ENCODE data around the gene TEX13D. TPM values are rescaled to one million over a fixed set of nuclear protein-coding genes. Genes with fewer than 3 reads are reported as not detected.

TEX13D gene
- total and polyA plus RNA-seq, 12 donors = not detected

GRCh38 chrX:124354648-124355047 is 22.2 kb downstream of the TEX13D start:
- WGBS, 2 donors = 68 to 73% methylated on average over 2 of the region's 2 CpGs
- TF ChIP-seq CTCF (IDR thresholded peaks at IDR 0.05) = no peak

GRCh38 chrX:124358800-124359383 is 26.4 kb downstream of the TEX13D start:
- Histone ChIP-seq H3K4me1 (peaks cover 0 to 4% (median 0%) of the 10 kb centered on the region in 9 donors), H3K36me3 (no peaks in the 10 kb centered on the region), H3K4me3 (no peak overlapping the region), H3K27me3 (no peaks in the 10 kb centered on the region), H3K27ac (no peak overlapping the region), H3K9me3 (no peaks in the 10 kb centered on the region)
- intact Hi-C loops (cut with DNase I) = loop anchor here in 1 of 10 donors (1.0 kb wide), 1 partner anchor 27 kb away; no protein-coding TSS in a partner anchor
- ATAC-seq = no peak
- no peak for TF ChIP-seq CTCF (IDR thresholded peaks at IDR 0.05)
- 48 to 61% methylated on average over 3 of the region's 3 CpGs for WGBS, 2 donors
- no peak for DNase-seq

More at GRCh38 chrX:124354648-124355047, 22.2 kb downstream of the TEX13D start:
- Histone ChIP-seq H3K9me3 (no peaks in the 10 kb centered on the region), H3K27ac (no peak overlapping the region), H3K4me3 (no peak overlapping the region), H3K27me3 (no peaks in the 10 kb centered on the region), H3K4me1 (no peaks in the 10 kb centered on the region), H3K36me3 (no peaks in the 10 kb centered on the region)
- ATAC-seq (no peak), DNase-seq (no peak)
- intact Hi-C loops (cut with DNase I) = no loop called here

- Histone ChIP-seq H3K4me3 (no peak overlapping the region), H3K36me3 (no peaks in the 10 kb centered on the region), H3K4me1 (peaks cover 0 to 4% (median 0%) of the 10 kb centered on the region in 9 donors), H3K27me3 (no peaks in the 10 kb centered on the region), H3K27ac (no peak overlapping the region), H3K9me3 (no peaks in the 10 kb centered on the region)
- no peak for ATAC-seq
- no peak for DNase-seq
- intact Hi-C loops (cut with DNase I) = no loop called here
- no peak for TF ChIP-seq CTCF (IDR thresholded peaks at IDR 0.05)
- WGBS, 2 donors = 70 to 86% methylated on average over 2 of the region's 2 CpGs
Measured at GRCh38 chrX:124362072-124362471, 29.6 kb downstream of the TEX13D start.

- no peak for TF ChIP-seq CTCF (IDR thresholded peaks at IDR 0.05)
- DNase-seq (no peak), ATAC-seq (no peak)
- H3K4me3 ChIP-seq = no peak overlapping the region
- H3K27me3 ChIP-seq = no peaks in the 10 kb centered on the region
- intact Hi-C loops (cut with DNase I) = no loop called here
- H3K9me3 ChIP-seq = no peaks in the 10 kb centered on the region
- H3K27ac ChIP-seq = no peak overlapping the region
- no peaks in the 10 kb centered on the region for H3K36me3 ChIP-seq
- peaks cover 0 to 4% (median 0%) of the 10 kb centered on the region in 9 donors for H3K4me1 ChIP-seq
- 78 to 88% methylated on average over 1 of the region's 1 CpG for WGBS, 2 donors
Measured at GRCh38 chrX:124362761-124363160, 30.3 kb downstream of the TEX13D start.
